Measurements from ENCODE around the gene B4GALNT4. TPM values are rescaled to one million over a fixed set of nuclear protein-coding genes. Genes with fewer than 3 reads are reported as not detected.

Gene B4GALNT4
- total and polyA plus RNA-seq, 2 of the 8 experiments (the other 6 are each of a cell fraction or from before 2014, with no cell fraction given) = 40.9 to 76.3 TPM

DNA sequence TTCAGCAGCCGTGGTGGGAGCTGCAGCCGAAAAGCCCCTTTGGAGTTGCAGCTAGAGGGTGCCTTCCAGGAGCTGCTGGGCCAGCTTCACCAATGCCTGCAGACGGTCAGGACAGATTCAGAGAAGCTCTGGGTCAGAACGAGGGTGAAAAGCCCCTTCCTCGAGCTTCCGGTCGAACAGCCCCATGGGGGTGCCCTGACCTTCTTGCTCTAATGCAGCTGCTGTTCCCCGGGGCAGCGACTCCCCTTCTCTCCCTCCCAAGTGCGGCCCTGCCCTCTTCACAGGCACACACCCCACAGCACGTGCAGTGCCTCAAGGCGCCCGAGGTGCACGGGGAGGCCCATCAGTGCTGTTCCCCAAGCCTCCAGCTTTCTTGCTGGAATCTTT, 39.0 kb upstream of the B4GALNT4 start:
- DNase-seq (ENCODE audit: low read depth in 1 of 2, low spot score in 2 of 2) = no peak
- Histone ChIP-seq H3K36me3 (ENCODE audit: control insufficient read depth in 2 of 4, insufficient read depth in 4 of 4, low read length in 3 of 4) (no peaks in the 10 kb centered on the region), H3K79me1 (ENCODE audit: low read depth, low read length) (no peaks in the 10 kb centered on the region), H4K5ac (ENCODE audit: insufficient read length, low read depth, low read length) (no peak overlapping the region), H3K14ac (ENCODE audit: insufficient read length) (no peak overlapping the region), H2AK5ac (ENCODE audit: low read depth, low read length) (peak overlapping the region; percentile 94; the same call in 1 of the 2 replicates), H2BK5ac (ENCODE audit: low read depth, low read length) (peak overlapping the region; percentile 75; the same call in 1 of the 2 replicates), H3K4ac (replicated peaks; ENCODE audit: insufficient read length, low read depth, low read length) (no peak overlapping the region), H2AFZ (ENCODE audit: low read length) (no peak overlapping the region), H3K18ac (ENCODE audit: extremely low read depth, low read length) (peak overlapping the region; percentile 29; the same call in 1 of the 2 replicates), H4K8ac (ENCODE audit: extremely low read depth, insufficient read depth, low read length) (no peak overlapping the region), H3K9ac (replicated peaks in 1 of 4; ENCODE audit: extremely low read depth in 1 of 4, low read depth in 3 of 4, low read length in 3 of 4) (no peak overlapping the region), H3K9me3 (ENCODE audit: insufficient read depth in 2 of 2, low read depth in 1 of 2, low read length in 1 of 2) (peaks cover 10 to 11% of the 10 kb centered on the region in 2 experiments; a peak in 3 of 4 replicates), H3K23me2 (ENCODE audit: low read depth, low read length) (no peaks in the 10 kb centered on the region), H4K91ac (replicated peaks; ENCODE audit: insufficient read length, low read length) (peak overlapping the region; percentile 22), H3K27ac (ENCODE audit: low read depth, low read length) (no peak overlapping the region), H3K4me2 (ENCODE audit: insufficient read depth in 1 of 2, low read depth in 2 of 2, low read length in 2 of 2) (no peak overlapping the region), H3K27me3 (replicated peaks in 1 of 4; ENCODE audit: control insufficient read depth in 3 of 4, extremely low read depth in 1 of 4, insufficient read depth in 3 of 4, low read length in 3 of 4) (no peaks in the 10 kb centered on the region), H2BK15ac (ENCODE audit: low read length) (peak overlapping the region; percentile 92; the same call in 1 of the 2 replicates), H4K20me1 (replicated peaks in 1 of 2; ENCODE audit: control insufficient read depth in 1 of 2, insufficient read depth in 2 of 2, low read length in 2 of 2) (no peaks in the 10 kb centered on the region), H3K56ac (replicated peaks; ENCODE audit: insufficient read length, low read depth, low read length) (no peak overlapping the region), H3K79me2 (ENCODE audit: control insufficient read depth in 1 of 2, insufficient read depth in 2 of 2, low read length in 2 of 2) (no peaks in the 10 kb centered on the region), H3K4me3 (ENCODE audit: extremely low read depth in 1 of 4, insufficient read depth in 2 of 4, low read depth in 3 of 4, low read length in 4 of 4) (no peak overlapping the region), H2BK120ac (replicated peaks; ENCODE audit: low read depth, low read length) (peak overlapping the region; percentile 40), H2BK20ac (ENCODE audit: low read length) (peak overlapping the region; percentile 4; the same call in 1 of the 2 replicates), H2BK12ac (ENCODE audit: low read depth, low read length) (peak overlapping the region; percentile 87; the same call in 1 of the 2 replicates), H3K4me1 (replicated peaks in 1 of 4; ENCODE audit: control insufficient read depth in 3 of 4, insufficient read depth in 4 of 4, low read length in 3 of 4) (peaks cover 3 to 20% (median 12%) of the 10 kb centered on the region in 4 experiments), H3K23ac (ENCODE audit: insufficient read length) (no peak overlapping the region)
- POLR2A ChIA-PET (ENCODE audit: partially characterized antibody) = interaction anchor here (0.7 to 2.6 kb wide), 9 partner anchors 9 to 41 kb away, joined by 3 to 11 read pairs (median 4); partner anchors contain the start of gene PGGHG
- 83% methylated on average over 14 of the region's 14 CpGs; no CpG with 5 or more reads in 1 of the 2 experiments for WGBS, 2 experiments (ENCODE audit: extremely low coverage in 1 of 2, insufficient coverage in 1 of 2, insufficient read length in 1 of 2, insufficient replicate concordance in 2 of 2, low coverage in 1 of 2, low lambda C conversion rate in 2 of 2, missing lambda C conversion rate in 1 of 2)
- no peak for FAIRE-seq
- CTCF ChIA-PET (ENCODE audit: partially characterized antibody) = interaction anchor here (1.0 to 3.9 kb wide), 4 partner anchors 14 to 80 kb away, joined by 4 to 12 read pairs (median 10); no protein-coding TSS in a partner anchor
- no peak for TF ChIP-seq MAFK (IDR thresholded peaks at IDR 0.05; ENCODE audit: low read depth, low read length)
- TF ChIP-seq TEAD4 (IDR thresholded peaks at IDR 0.05; ENCODE audit: low read depth, low read length) = no peak
- TF ChIP-seq, protein P1, sequence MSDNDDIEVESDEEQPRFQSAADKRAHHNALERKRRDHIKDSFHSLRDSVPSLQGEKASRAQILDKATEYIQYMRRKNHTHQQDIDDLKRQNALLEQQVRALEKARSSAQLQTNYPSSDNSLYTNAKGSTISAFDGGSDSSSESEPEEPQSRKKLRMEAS (IDR thresholded peaks at IDR 0.05) = no peak
- no peak for TF ChIP-seq POLR2AphosphoS5 (IDR thresholded peaks at IDR 0.05; ENCODE audit: low read depth, low read length)
- TF ChIP-seq CEBPB (IDR thresholded peaks at IDR 0.05; ENCODE audit: low read depth, low read length) = no peak
- TF ChIP-seq KDM4A (IDR thresholded peaks at IDR 0.05; ENCODE audit: low read depth, low read length, severe bottlenecking) = no peak
- TF ChIP-seq ASH2L (IDR thresholded peaks at IDR 0.05; ENCODE audit: low read length) = no peak
- TF ChIP-seq, protein P2, sequence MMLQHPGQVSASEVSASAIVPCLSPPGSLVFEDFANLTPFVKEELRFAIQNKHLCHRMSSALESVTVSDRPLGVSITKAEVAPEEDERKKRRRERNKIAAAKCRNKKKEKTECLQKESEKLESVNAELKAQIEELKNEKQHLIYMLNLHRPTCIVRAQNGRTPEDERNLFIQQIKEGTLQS (IDR thresholded peaks at IDR 0.05; ENCODE audit: insufficient read depth, low read depth, low read length) = no peak
- TF ChIP-seq RNF2 (IDR thresholded peaks at IDR 0.05; ENCODE audit: borderline replicate concordance, low read depth, low read length, missing control alignments, poor library complexity, severe bottlenecking) = no peak
- TF ChIP-seq CHD1 (IDR thresholded peaks at IDR 0.05; ENCODE audit: low read depth, low read length) = no peak
- TF ChIP-seq BACH1 (IDR thresholded peaks at IDR 0.05; ENCODE audit: low read length) = no peak
- no peak for TF ChIP-seq EZH2 (IDR thresholded peaks at IDR 0.05; ENCODE audit: low read depth, low read length, severe bottlenecking)
- TF ChIP-seq RXRA (IDR thresholded peaks at IDR 0.05; ENCODE audit: insufficient read depth, low read depth, low read length) = no peak

All from H1 (cell line).